CD8-positive, alpha-beta memory T cell (primary cell): Measurements from ENCODE around the gene CASZ1. TPM values are rescaled to one million over a fixed set of nuclear protein-coding genes. Genes with fewer than 3 reads are reported as not detected.
A peak's percentile ranks its signal among the peaks of the same experiment; 100 is the strongest.

Source experiments
- CTCF ChIA-PET: fragments of 350-600 bp; sonication (Branson Sonifier 250); formaldehyde crosslinking; loops from one replicate; lab custom pipeline; 2021; ENCODE audit warnings: antibody characterized with exemption; lab: Charles Lee
- POLR2A ChIA-PET: fragments of 350-600 bp; sonication (Branson Sonifier 250); formaldehyde crosslinking; loops from one replicate; lab custom pipeline; 2021; ENCODE audit warnings: antibody characterized with exemption; lab: Charles Lee
- DNase-seq, 5 donors: peaks; one replicate each; pipeline versions ENCODE4 v3.0.0 to v3.0.0-alpha.2; 2020 to 2022; ENCODE audit warnings: mixed read lengths in 1 of 5
- H3K27ac ChIP-seq: one replicate; pipeline ENCODE4 v1.7.0; 2013; ENCODE audit warnings: low read depth, mild to moderate bottlenecking, low read length, moderate library complexity
- H3K27me3 ChIP-seq: 2 replicates; pipeline ENCODE4 v1.7.0; 2013; ENCODE audit warnings: low read length, mild to moderate bottlenecking; ENCODE audit not compliant: insufficient read depth, poor library complexity, severe bottlenecking
- H3K36me3 ChIP-seq: 2 replicates; pipeline ENCODE4 v1.7.0; 2013; ENCODE audit warnings: mild to moderate bottlenecking, low read length, moderate library complexity; ENCODE audit not compliant: insufficient read depth
- H3K4me1 ChIP-seq: 2 replicates; pipeline ENCODE4 v1.7.0; 2013; ENCODE audit warnings: mild to moderate bottlenecking, low read length, moderate library complexity; ENCODE audit not compliant: insufficient read depth
- H3K4me3 ChIP-seq: 2 replicates; pipeline ENCODE4 v1.7.0; 2013; ENCODE audit warnings: mild to moderate bottlenecking, low read length
- H3K9me3 ChIP-seq: 2 replicates; pipeline ENCODE4 v1.7.0; 2013; ENCODE audit warnings: mild to moderate bottlenecking, low read length
- H3K27ac Mint-ChIP-seq, 8 donors: one replicate each; pipeline ENCODE4 v1.8.0; 2020 to 2021; ENCODE audit warnings: mixed read lengths in 8 of 8, mild to moderate bottlenecking in 6 of 8, inconsistent platforms in 3 of 8, moderate library complexity in 3 of 8
- H3K27me3 Mint-ChIP-seq, 2 donors: one replicate each; pipeline ENCODE4 v1.8.0; 2020 to 2021; ENCODE audit warnings: mixed read lengths in 2 of 2, mild to moderate bottlenecking in 1 of 2, moderate library complexity in 1 of 2
- H3K36me3 Mint-ChIP-seq, 3 donors: one replicate each; pipeline ENCODE4 v1.8.0; 2020 to 2021; ENCODE audit warnings: mixed read lengths in 3 of 3, inconsistent platforms in 1 of 3, mild to moderate bottlenecking in 1 of 3
- H3K4me1 Mint-ChIP-seq, 3 donors: one replicate each; pipeline ENCODE4 v1.8.0; 2020 to 2021; ENCODE audit warnings: mixed read lengths in 3 of 3, inconsistent platforms in 1 of 3, mild to moderate bottlenecking in 1 of 3
- H3K4me3 Mint-ChIP-seq, 7 donors: one replicate each; pipeline ENCODE4 v1.8.0; 2020 to 2021; ENCODE audit warnings: mixed read lengths in 7 of 7, mild to moderate bottlenecking in 6 of 7, moderate library complexity in 4 of 7, inconsistent platforms in 2 of 7
- H3K9me3 Mint-ChIP-seq, 5 donors: one replicate each; pipeline ENCODE4 v1.8.0; 2020 to 2022; ENCODE audit warnings: mixed read lengths in 5 of 5, mild to moderate bottlenecking in 3 of 5, moderate library complexity in 2 of 5, inconsistent platforms in 1 of 5
- polyA plus RNA-seq: library from polyadenylated mRNA; unstranded; fragments of 300-500 nt; fragmentation: Illumina TruSeq; gene quantifications from one replicate; pipeline ENCODE4 v1.2.3, GENCODE V29; 2021
- total RNA-seq, 2 experiments: library from RNA; stranded (reverse); gene quantifications; one replicate each; pipeline ENCODE4 v1.2.3, GENCODE V29; 2021

Gene CASZ1
- total and polyA plus RNA-seq, 3 experiments from 2014 or later, result 2.2 to 10.5 (median 9.9) TPM

- POLR2A ChIA-PET, result no interaction called here
- DNase-seq, result no peak
- H3K36me3 Mint-ChIP-seq, result peaks cover 0 to 18% (median 1%) of the 10 kb centered on the region in 3 donors
- H3K4me1 ChIP-seq, result no peaks in the 10 kb centered on the region
- H3K4me3 ChIP-seq, result no peak overlapping the region
- CTCF ChIA-PET, result no interaction called here
- H3K4me3 Mint-ChIP-seq, result no peak overlapping the region
- no peaks in the 10 kb centered on the region for H3K9me3 ChIP-seq
- H3K4me1 Mint-ChIP-seq, result peaks cover 0 to 3% (median 0%) of the 10 kb centered on the region in 3 donors
- H3K9me3 Mint-ChIP-seq, result no peaks in the 10 kb centered on the region
- no peaks in the 10 kb centered on the region for H3K27me3 Mint-ChIP-seq
- no peaks in the 10 kb centered on the region for H3K27me3 ChIP-seq
- H3K27ac ChIP-seq, result no peak overlapping the region
- H3K36me3 ChIP-seq, result no peaks in the 10 kb centered on the region
- no peak overlapping the region for H3K27ac Mint-ChIP-seq
Observed at GRCh38 chr1:10665930-10666850, 130.3 kb downstream of the CASZ1 start.

GRCh38 chr1:10665226-10665625, 131.2 kb downstream of the CASZ1 start:
- H3K9me3 Mint-ChIP-seq, result no peaks in the 10 kb centered on the region
- Histone ChIP-seq H3K9me3 (no peaks in the 10 kb centered on the region), H3K4me1 (no peaks in the 10 kb centered on the region), H3K27me3 (no peaks in the 10 kb centered on the region), H3K4me3 (no peak overlapping the region), H3K27ac (no peak overlapping the region), H3K36me3 (no peaks in the 10 kb centered on the region)
- ChIA-PET POLR2A (no interaction called here), CTCF (no interaction called here)
- H3K4me1 Mint-ChIP-seq, result no peaks in the 10 kb centered on the region
- H3K4me3 Mint-ChIP-seq, result no peak overlapping the region
- DNase-seq, result no peak
- H3K27ac Mint-ChIP-seq, result peak overlapping the region in 2 of 8 donors; percentile 21 to 71
- H3K36me3 Mint-ChIP-seq, result peaks cover 0 to 23% (median 1%) of the 10 kb centered on the region in 3 donors
- no peaks in the 10 kb centered on the region for H3K27me3 Mint-ChIP-seq

- Mint-ChIP-seq H3K9me3 (no peaks in the 10 kb centered on the region), H3K4me3 (no peak overlapping the region), H3K36me3 (peaks cover 0 to 28% (median 1%) of the 10 kb centered on the region in 3 donors), H3K27me3 (no peaks in the 10 kb centered on the region), H3K27ac (no peak overlapping the region), H3K4me1 (no peaks in the 10 kb centered on the region)
- H3K4me1 ChIP-seq, result no peaks in the 10 kb centered on the region
- H3K27ac ChIP-seq, result no peak overlapping the region
- H3K36me3 ChIP-seq, result no peaks in the 10 kb centered on the region
- H3K27me3 ChIP-seq, result no peaks in the 10 kb centered on the region
- DNase-seq, result no peak
- no peaks in the 10 kb centered on the region for H3K9me3 ChIP-seq
- CTCF ChIA-PET, result no interaction called here
- H3K4me3 ChIP-seq, result no peak overlapping the region
- POLR2A ChIA-PET, result no interaction called here
Observed at GRCh38 chr1:10664251-10664650, 132.2 kb downstream of the CASZ1 start.

GRCh38 chr1:10663678-10664035, 132.8 kb downstream of the CASZ1 start:
- H3K4me1 Mint-ChIP-seq, result no peaks in the 10 kb centered on the region
- H3K4me3 Mint-ChIP-seq, result no peak overlapping the region
- Histone ChIP-seq H3K36me3 (no peaks in the 10 kb centered on the region), H3K27ac (no peak overlapping the region), H3K27me3 (no peaks in the 10 kb centered on the region), H3K4me1 (no peaks in the 10 kb centered on the region), H3K4me3 (no peak overlapping the region), H3K9me3 (no peaks in the 10 kb centered on the region)
- no peaks in the 10 kb centered on the region for H3K9me3 Mint-ChIP-seq
- no peak overlapping the region for H3K27ac Mint-ChIP-seq
- POLR2A ChIA-PET, result no interaction called here
- no peaks in the 10 kb centered on the region for H3K27me3 Mint-ChIP-seq
- peaks cover 0 to 31% (median 1%) of the 10 kb centered on the region in 3 donors for H3K36me3 Mint-ChIP-seq
- no peak for DNase-seq
- CTCF ChIA-PET, result no interaction called here

- ChIA-PET CTCF (no interaction called here), POLR2A (no interaction called here)
- H3K4me3 Mint-ChIP-seq, result no peak overlapping the region
- Histone ChIP-seq H3K9me3 (no peaks in the 10 kb centered on the region), H3K36me3 (no peaks in the 10 kb centered on the region), H3K27ac (no peak overlapping the region), H3K27me3 (no peaks in the 10 kb centered on the region), H3K4me3 (no peak overlapping the region), H3K4me1 (no peaks in the 10 kb centered on the region)
- H3K9me3 Mint-ChIP-seq, result no peaks in the 10 kb centered on the region
- no peaks in the 10 kb centered on the region for H3K4me1 Mint-ChIP-seq
- H3K27me3 Mint-ChIP-seq, result no peaks in the 10 kb centered on the region
- H3K27ac Mint-ChIP-seq, result no peak overlapping the region
- H3K36me3 Mint-ChIP-seq, result peaks cover 0 to 31% (median 1%) of the 10 kb centered on the region in 3 donors
- no peak for DNase-seq
Observed at GRCh38 chr1:10662824-10663677, 133.4 kb downstream of the CASZ1 start.

GRCh38 chr1:10662090-10662688, 134.3 kb downstream of the CASZ1 start:
- no peaks in the 10 kb centered on the region for H3K9me3 Mint-ChIP-seq
- ChIA-PET CTCF (no interaction called here), POLR2A (no interaction called here)
- H3K27ac Mint-ChIP-seq, result no peak overlapping the region
- no peak for DNase-seq
- Histone ChIP-seq H3K27ac (no peak overlapping the region), H3K9me3 (no peaks in the 10 kb centered on the region), H3K27me3 (no peaks in the 10 kb centered on the region), H3K4me3 (no peak overlapping the region), H3K4me1 (no peaks in the 10 kb centered on the region), H3K36me3 (no peaks in the 10 kb centered on the region)
- H3K4me3 Mint-ChIP-seq, result no peak overlapping the region
- H3K4me1 Mint-ChIP-seq, result no peaks in the 10 kb centered on the region
- H3K27me3 Mint-ChIP-seq, result no peaks in the 10 kb centered on the region
- peaks cover 0 to 33% (median 1%) of the 10 kb centered on the region in 3 donors for H3K36me3 Mint-ChIP-seq

- Histone ChIP-seq H3K27me3 (no peaks in the 10 kb centered on the region), H3K4me3 (no peak overlapping the region), H3K36me3 (no peaks in the 10 kb centered on the region), H3K4me1 (no peaks in the 10 kb centered on the region), H3K27ac (no peak overlapping the region), H3K9me3 (no peaks in the 10 kb centered on the region)
- DNase-seq, result no peak
- Mint-ChIP-seq H3K36me3 (peaks cover 0 to 33% (median 1%) of the 10 kb centered on the region in 3 donors), H3K27me3 (no peaks in the 10 kb centered on the region), H3K27ac (no peak overlapping the region), H3K4me1 (no peaks in the 10 kb centered on the region), H3K4me3 (no peak overlapping the region), H3K9me3 (no peaks in the 10 kb centered on the region)
- POLR2A ChIA-PET, result no interaction called here
- CTCF ChIA-PET, result no interaction called here
Observed at GRCh38 chr1:10661453-10661852, 135.0 kb downstream of the CASZ1 start.
